ENCODE data around the gene HIRIP3. TPM values are rescaled to one million over a fixed set of nuclear protein-coding genes. Genes with fewer than 3 reads are reported as not detected.
A peak's percentile ranks its signal among the peaks of the same experiment; 100 is the strongest.

The HIRIP3 gene
- total and polyA plus RNA-seq, 2 of the 13 experiments (the other 11 are each of a cell fraction or from before 2014, with no cell fraction given), result 12.6 to 17.2 TPM

- TF ChIP-seq HNF1A (IDR thresholded peaks at IDR 0.05; ENCODE audit: low read depth), result no peak
- peak; percentile 83 for TF ChIP-seq HNF1A (CRISPR knock-in tag; IDR thresholded peaks at IDR 0.05; ENCODE audit: borderline replicate concordance)
- TF ChIP-seq AHR (CRISPR knock-in tag; IDR thresholded peaks at IDR 0.05), result no peak
- no peak for TF ChIP-seq ZNF354B (CRISPR knock-in tag; IDR thresholded peaks at IDR 0.05)
- peak; percentile 72; the same call in 1 of the 2 replicates for TF ChIP-seq ZMYM3 (CRISPR knock-in tag; IDR thresholded peaks at IDR 0.05)
- TF ChIP-seq MAFK (conservative IDR thresholded peaks at IDR 0.05 in 1 of 2, IDR thresholded peaks at IDR 0.05 in 1 of 2; ENCODE audit: low read length in 2 of 2), result no peak
- 0 out of 2 replicates have a peak, but pooled peaks have one; percentile 27 for TF ChIP-seq ATF6 (CRISPR knock-in tag; conservative IDR thresholded peaks at IDR 0.05)
- no peak for TF ChIP-seq CREBL2 (CRISPR knock-in tag; IDR thresholded peaks at IDR 0.05; ENCODE audit: borderline replicate concordance)
- peak; percentile 89 for TF ChIP-seq FOXK2 (IDR thresholded peaks at IDR 0.05)
- TF ChIP-seq ZNF782 (CRISPR knock-in tag; IDR thresholded peaks at IDR 0.05; ENCODE audit: borderline replicate concordance), result 0 out of 2 replicates have a peak, but pooled peaks have one; percentile 22
- TF ChIP-seq ZNF552 (CRISPR knock-in tag; IDR thresholded peaks at IDR 0.05; ENCODE audit: borderline replicate concordance), result no peak; the same call in 1 of the 2 replicates
- no peak for TF ChIP-seq SOX6 (IDR thresholded peaks at IDR 0.05)
- peak; percentile 73 for TF ChIP-seq SOX6 (CRISPR knock-in tag; IDR thresholded peaks at IDR 0.05)
- TF ChIP-seq, protein P1, sequence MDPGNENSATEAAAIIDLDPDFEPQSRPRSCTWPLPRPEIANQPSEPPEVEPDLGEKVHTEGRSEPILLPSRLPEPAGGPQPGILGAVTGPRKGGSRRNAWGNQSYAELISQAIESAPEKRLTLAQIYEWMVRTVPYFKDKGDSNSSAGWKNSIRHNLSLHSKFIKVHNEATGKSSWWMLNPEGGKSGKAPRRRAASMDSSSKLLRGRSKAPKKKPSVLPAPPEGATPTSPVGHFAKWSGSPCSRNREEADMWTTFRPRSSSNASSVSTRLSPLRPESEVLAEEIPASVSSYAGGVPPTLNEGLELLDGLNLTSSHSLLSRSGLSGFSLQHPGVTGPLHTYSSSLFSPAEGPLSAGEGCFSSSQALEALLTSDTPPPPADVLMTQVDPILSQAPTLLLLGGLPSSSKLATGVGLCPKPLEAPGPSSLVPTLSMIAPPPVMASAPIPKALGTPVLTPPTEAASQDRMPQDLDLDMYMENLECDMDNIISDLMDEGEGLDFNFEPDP (CRISPR knock-in tag; conservative IDR thresholded peaks at IDR 0.05), result no peak
- peak; percentile 31; the same call in 1 of the 2 replicates for TF ChIP-seq ZNF296 (CRISPR knock-in tag; conservative IDR thresholded peaks at IDR 0.05)
- TF ChIP-seq CAMTA2 (CRISPR knock-in tag; IDR thresholded peaks at IDR 0.05; ENCODE audit: borderline replicate concordance), result peak; percentile 79; the same call in 1 of the 2 replicates
- TF ChIP-seq, protein P2, sequence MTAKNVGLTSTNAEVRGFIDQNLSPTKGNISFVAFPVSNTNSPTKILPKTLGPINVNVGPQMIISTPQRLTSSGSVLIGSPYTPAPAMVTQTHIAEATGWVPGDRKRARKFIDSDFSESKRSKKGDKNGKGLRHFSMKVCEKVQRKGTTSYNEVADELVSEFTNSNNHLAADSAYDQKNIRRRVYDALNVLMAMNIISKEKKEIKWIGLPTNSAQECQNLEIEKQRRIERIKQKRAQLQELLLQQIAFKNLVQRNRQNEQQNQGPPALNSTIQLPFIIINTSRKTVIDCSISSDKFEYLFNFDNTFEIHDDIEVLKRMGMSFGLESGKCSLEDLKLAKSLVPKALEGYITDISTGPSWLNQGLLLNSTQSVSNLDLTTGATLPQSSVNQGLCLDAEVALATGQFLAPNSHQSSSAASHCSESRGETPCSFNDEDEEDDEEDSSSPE (CRISPR knock-in tag; IDR thresholded peaks at IDR 0.05), result peak; percentile 99
- peak; percentile 90 for TF ChIP-seq MXD4 (CRISPR knock-in tag; IDR thresholded peaks at IDR 0.05)
- no peak for TF ChIP-seq ZNF619 (CRISPR knock-in tag; IDR thresholded peaks at IDR 0.05)
- TF ChIP-seq MBD4 (IDR thresholded peaks at IDR 0.05; ENCODE audit: borderline replicate concordance, low read length), result no peak
- peak; percentile 86 for TF ChIP-seq DMAP1 (CRISPR knock-in tag; IDR thresholded peaks at IDR 0.05)
These were observed 21.8 kb downstream of the HIRIP3 start, which contains the start of gene TAOK2 (continued) for GRCh38 chr16:29973384-29974246.

Data from HepG2 (cell line).